Osteoblast (primary cell): ENCODE data around the gene OR8G1. TPM values are rescaled to one million over a fixed set of nuclear protein-coding genes. Genes with fewer than 3 reads are reported as not detected.

Experiments used
- DNase-seq: peaks from one replicate; pipeline ENCODE4 v3.0.0; 2011; ENCODE audit warnings: low spot score, mixed read lengths; ENCODE audit not compliant: insufficient read length; ENCODE audit errors: missing footprints
- H2AFZ ChIP-seq: 2 replicates; pipeline ENCODE4 v1.6.0; 2011; ENCODE audit warnings: mild to moderate bottlenecking, low read length
- H3K27ac ChIP-seq: 2 replicates; pipeline ENCODE4 v1.5.1; 2011; ENCODE audit warnings: mild to moderate bottlenecking, low read depth, low read length, moderate library complexity
- H3K27me3 ChIP-seq: 2 replicates; pipeline ENCODE4 v1.6.0; 2012; ENCODE audit warnings: mild to moderate bottlenecking, control low read depth, inconsistent platforms, low read length, moderate library complexity; ENCODE audit not compliant: insufficient read depth
- H3K36me3 ChIP-seq: 2 replicates; pipeline ENCODE4 v1.5.1; 2011; ENCODE audit warnings: mild to moderate bottlenecking, low read length, control low read depth, moderate library complexity; ENCODE audit not compliant: insufficient read depth
- H3K4me1 ChIP-seq: 2 replicates; pipeline ENCODE4 v1.5.1; 2011; ENCODE audit warnings: mild to moderate bottlenecking, low read length, control low read depth, moderate library complexity; ENCODE audit not compliant: insufficient read depth
- H3K4me2 ChIP-seq: 2 replicates; pipeline ENCODE4 v1.6.0; 2011; ENCODE audit warnings: mild to moderate bottlenecking, low read length; ENCODE audit not compliant: insufficient read depth
- H3K4me3 ChIP-seq: fragments of 200-600 bp; sonication (generic); 3 replicates; pipeline ENCODE4 v1.5.1; 2012; ENCODE audit warnings: mild to moderate bottlenecking, low read length, inconsistent platforms; ENCODE audit not compliant: insufficient read depth
- H3K79me2 ChIP-seq: 2 replicates; pipeline ENCODE4 v1.6.0; 2012; ENCODE audit warnings: mild to moderate bottlenecking, low read length, control low read depth, inconsistent platforms; ENCODE audit not compliant: insufficient read depth
- H3K9me3 ChIP-seq: 2 replicates; pipeline ENCODE4 v1.5.1; 2011; ENCODE audit warnings: low read depth, low read length, control low read depth
- H4K20me1 ChIP-seq: 2 replicates; pipeline ENCODE4 v1.6.0; 2012; ENCODE audit warnings: mild to moderate bottlenecking, low read length, control low read depth; ENCODE audit not compliant: insufficient read depth
- total RNA-seq: library from RNA; depleted of rRNA; stranded (reverse); fragments of >200 nt; gene quantifications from 2 replicates; pipeline ENCODE4 v1.2.3, GENCODE V29; 2012
- TF ChIP-seq, protein P1 (sequence below): IDR thresholded peaks from 2 replicates; pipeline ENCODE4 v1.5.1; 2011; ENCODE audit warnings: mild to moderate bottlenecking, low read depth, low read length, moderate library complexity; ENCODE audit errors: extremely low read depth

Gene OR8G1
- total RNA-seq, 1 donor, result not detected

DNA sequence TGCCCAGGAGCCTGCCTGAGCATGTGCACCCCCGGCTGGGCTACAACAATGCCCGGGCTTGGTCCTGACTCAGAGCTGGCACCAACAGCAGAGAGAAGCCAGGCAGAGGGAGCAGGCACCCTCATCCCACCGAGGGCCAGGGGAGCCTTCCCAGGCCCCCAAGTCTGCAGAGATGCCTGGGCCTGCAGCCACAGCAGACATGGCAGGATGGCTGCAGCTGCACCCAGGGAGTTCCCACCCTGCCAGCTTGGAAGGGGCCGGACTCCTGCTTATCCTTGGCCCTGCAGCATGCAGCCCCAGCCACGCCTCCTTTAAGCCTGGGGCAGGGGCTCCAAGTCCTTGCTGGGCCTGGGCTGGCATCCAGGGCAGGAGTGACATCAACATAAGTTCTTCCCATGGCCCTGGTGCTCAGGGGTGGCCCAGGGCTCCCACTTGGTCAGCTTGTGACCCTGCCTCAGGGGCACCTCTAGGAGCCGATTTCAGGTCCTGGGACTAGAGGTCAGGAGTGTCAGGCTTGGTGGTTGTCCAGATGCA is 31.0 kb upstream of the OR8G1 start:
- no peaks in the 10 kb centered on the region for H3K36me3 ChIP-seq
- H3K4me1 ChIP-seq, result no peaks in the 10 kb centered on the region
- no peaks in the 10 kb centered on the region for H3K27me3 ChIP-seq
- no peaks in the 10 kb centered on the region for H3K79me2 ChIP-seq
- TF ChIP-seq, protein P1, sequence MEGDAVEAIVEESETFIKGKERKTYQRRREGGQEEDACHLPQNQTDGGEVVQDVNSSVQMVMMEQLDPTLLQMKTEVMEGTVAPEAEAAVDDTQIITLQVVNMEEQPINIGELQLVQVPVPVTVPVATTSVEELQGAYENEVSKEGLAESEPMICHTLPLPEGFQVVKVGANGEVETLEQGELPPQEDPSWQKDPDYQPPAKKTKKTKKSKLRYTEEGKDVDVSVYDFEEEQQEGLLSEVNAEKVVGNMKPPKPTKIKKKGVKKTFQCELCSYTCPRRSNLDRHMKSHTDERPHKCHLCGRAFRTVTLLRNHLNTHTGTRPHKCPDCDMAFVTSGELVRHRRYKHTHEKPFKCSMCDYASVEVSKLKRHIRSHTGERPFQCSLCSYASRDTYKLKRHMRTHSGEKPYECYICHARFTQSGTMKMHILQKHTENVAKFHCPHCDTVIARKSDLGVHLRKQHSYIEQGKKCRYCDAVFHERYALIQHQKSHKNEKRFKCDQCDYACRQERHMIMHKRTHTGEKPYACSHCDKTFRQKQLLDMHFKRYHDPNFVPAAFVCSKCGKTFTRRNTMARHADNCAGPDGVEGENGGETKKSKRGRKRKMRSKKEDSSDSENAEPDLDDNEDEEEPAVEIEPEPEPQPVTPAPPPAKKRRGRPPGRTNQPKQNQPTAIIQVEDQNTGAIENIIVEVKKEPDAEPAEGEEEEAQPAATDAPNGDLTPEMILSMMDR, result no peak
- H3K9me3 ChIP-seq, result no peaks in the 10 kb centered on the region
- H3K4me3 ChIP-seq, result no peak overlapping the region
- no peak overlapping the region for H3K4me2 ChIP-seq
- no peak overlapping the region for H3K27ac ChIP-seq
- no peak overlapping the region for H2AFZ ChIP-seq
- no peak for DNase-seq
- H4K20me1 ChIP-seq, result no peaks in the 10 kb centered on the region

DNA sequence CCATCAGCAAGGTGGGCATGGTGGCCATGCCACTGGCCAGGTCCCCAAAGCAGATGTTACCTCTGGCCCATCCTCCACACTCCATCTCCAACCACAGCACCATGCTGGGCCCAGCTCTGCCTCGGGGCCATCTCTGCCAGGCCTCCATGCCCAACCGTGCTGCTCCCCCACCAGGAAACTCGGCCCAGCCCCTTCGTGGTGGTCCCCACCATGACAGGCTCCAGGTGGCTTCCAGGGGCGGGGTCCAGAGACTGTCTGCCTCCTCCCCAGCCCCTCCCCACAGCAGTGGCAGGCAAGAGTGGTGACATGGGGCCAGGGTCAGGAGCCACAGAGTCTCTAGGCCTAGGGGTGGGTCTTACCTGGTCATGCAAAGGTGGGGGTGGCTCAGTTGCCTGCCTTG is 30.5 kb upstream of the OR8G1 start:
- no peaks in the 10 kb centered on the region for H3K36me3 ChIP-seq
- no peak for DNase-seq
- no peaks in the 10 kb centered on the region for H3K79me2 ChIP-seq
- no peak overlapping the region for H3K27ac ChIP-seq
- no peaks in the 10 kb centered on the region for H3K9me3 ChIP-seq
- TF ChIP-seq, protein P1, result no peak
- no peak overlapping the region for H3K4me3 ChIP-seq
- no peak overlapping the region for H2AFZ ChIP-seq
- H3K4me1 ChIP-seq, result no peaks in the 10 kb centered on the region
- H3K27me3 ChIP-seq, result no peaks in the 10 kb centered on the region
- H4K20me1 ChIP-seq, result no peaks in the 10 kb centered on the region
- H3K4me2 ChIP-seq, result no peak overlapping the region

DNA sequence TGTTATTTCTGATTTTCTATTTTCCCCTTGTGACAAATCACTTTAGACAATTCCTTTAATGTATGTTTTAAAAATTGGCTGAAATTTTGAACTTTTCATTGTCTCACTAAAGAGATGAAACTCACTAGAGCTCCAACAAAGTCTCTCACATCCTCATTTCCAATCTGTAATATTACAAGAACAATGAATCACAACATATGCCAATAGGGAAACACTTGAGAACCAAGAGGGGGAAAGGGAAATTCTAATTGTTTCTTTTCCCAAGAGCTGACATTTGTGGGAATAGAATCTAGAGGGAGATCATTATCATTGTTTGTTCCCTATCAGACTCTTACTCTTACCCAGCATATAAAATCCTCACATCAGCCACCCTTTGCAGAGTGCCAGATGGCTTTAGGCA is 29.6 kb upstream of the OR8G1 start:
- DNase-seq, result no peak
- no peaks in the 10 kb centered on the region for H3K36me3 ChIP-seq
- H3K27me3 ChIP-seq, result no peaks in the 10 kb centered on the region
- no peaks in the 10 kb centered on the region for H3K79me2 ChIP-seq
- no peak overlapping the region for H3K4me2 ChIP-seq
- H3K4me1 ChIP-seq, result no peaks in the 10 kb centered on the region
- H3K27ac ChIP-seq, result no peak overlapping the region
- H4K20me1 ChIP-seq, result no peaks in the 10 kb centered on the region
- H2AFZ ChIP-seq, result no peak overlapping the region
- H3K9me3 ChIP-seq, result no peaks in the 10 kb centered on the region
- TF ChIP-seq, protein P1, result no peak
- no peak overlapping the region for H3K4me3 ChIP-seq

DNA sequence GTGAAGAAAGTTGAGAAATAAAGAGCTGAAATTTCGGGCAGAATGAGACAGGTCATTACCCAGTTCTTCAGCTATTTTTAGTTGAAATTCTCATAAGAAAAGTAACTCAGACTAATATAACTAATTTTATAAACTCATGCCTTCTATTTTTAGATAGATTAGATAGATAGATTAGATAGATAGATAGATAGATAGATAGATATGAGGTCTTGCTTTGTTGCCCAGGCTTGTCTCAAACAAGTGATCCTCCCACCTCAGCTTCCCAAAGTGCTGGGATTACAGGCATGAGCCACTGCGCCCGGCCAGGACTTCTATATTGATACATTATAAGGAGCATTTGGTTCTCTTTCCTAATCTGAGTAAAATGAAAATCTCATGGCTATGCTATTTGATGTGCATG is 26.9 kb upstream of the OR8G1 start:
- Histone ChIP-seq H3K9me3 (no peaks in the 10 kb centered on the region), H3K27me3 (no peaks in the 10 kb centered on the region), H3K27ac (no peak overlapping the region), H3K4me3 (no peak overlapping the region), H3K4me2 (no peak overlapping the region), H3K4me1 (no peaks in the 10 kb centered on the region), H4K20me1 (no peaks in the 10 kb centered on the region), H2AFZ (no peak overlapping the region), H3K36me3 (no peaks in the 10 kb centered on the region), H3K79me2 (no peaks in the 10 kb centered on the region)
- TF ChIP-seq, protein P1, result no peak
- DNase-seq, result no peak
